Activated naive CD8-positive, alpha-beta T cell treated with anti-CD3 and anti-CD28 coated beads, Interleukin-2, amount 10 ng/mL, durations not matched to agents 7 days and 5 days (primary cell): ENCODE data around the gene MCHR1. TPM values are rescaled to one million over a fixed set of nuclear protein-coding genes. Genes with fewer than 3 reads are reported as not detected.
"Not testable (repeated sequence)": the region's sequence is repeated elsewhere in the genome, so short reads cannot be mapped to it uniquely, and the experiment has no call there.

Experiments
- ATAC-seq: fragments of 150-1000 bp; cut with Tn5 transposase; one replicate; pipeline ENCODE4 v1.10.0; 2021; ENCODE audit warnings: low read depth, moderate library complexity
- POLR2A ChIA-PET: fragments of 350-600 bp; sonication (Branson Sonifier 250); formaldehyde crosslinking; loops from one replicate; lab custom pipeline; 2021; ENCODE audit warnings: antibody characterized with exemption; lab: Charles Lee
- DNase-seq: peaks from one replicate; pipeline ENCODE4 v3.0.0; 2021
- H3K27ac Mint-ChIP-seq: one replicate; pipeline ENCODE4 v1.8.0; 2022; ENCODE audit warnings: mild to moderate bottlenecking, mixed read lengths
- H3K27me3 Mint-ChIP-seq: one replicate; pipeline ENCODE4 v1.8.0; 2022; ENCODE audit warnings: mild to moderate bottlenecking, moderate library complexity, mixed read lengths
- H3K36me3 Mint-ChIP-seq: one replicate; pipeline ENCODE4 v1.8.0; 2021; ENCODE audit warnings: mild to moderate bottlenecking, mixed read lengths
- H3K4me1 Mint-ChIP-seq: one replicate; pipeline ENCODE4 v1.8.0; 2021; ENCODE audit warnings: mixed read lengths
- H3K4me3 Mint-ChIP-seq: one replicate; pipeline ENCODE4 v1.8.0; 2022; ENCODE audit warnings: mild to moderate bottlenecking, moderate library complexity, mixed read lengths
- H3K9me3 Mint-ChIP-seq: one replicate; pipeline ENCODE4 v1.8.0; 2021; ENCODE audit warnings: mixed read lengths
- total RNA-seq, 2 experiments: library from RNA; stranded (reverse); gene quantifications; one replicate each; pipeline ENCODE4 v1.2.3, GENCODE V29; 2021

MCHR1 gene
- total RNA-seq, 2 experiments from 2014 or later, result not detected

GRCh38 chr22:40709752-40710413 lies 30.6 kb downstream of the MCHR1 start:
- DNase-seq, result no peak
- POLR2A ChIA-PET, result interaction anchor here (0.9 to 1.8 kb wide), 2 partner anchors 19 kb away, joined by 4 to 15 read pairs; no protein-coding TSS in a partner anchor
- Mint-ChIP-seq H3K36me3 (peaks cover 1% of the 10 kb centered on the region), H3K27ac (no peak overlapping the region), H3K27me3 (peaks cover 1% of the 10 kb centered on the region), H3K9me3 (no peaks in the 10 kb centered on the region), H3K4me1 (peaks cover 13% of the 10 kb centered on the region), H3K4me3 (no peak overlapping the region)
- ATAC-seq, result no peak

- POLR2A ChIA-PET, result interaction anchor here (0.7 to 1.5 kb wide), 5 partner anchors 14 to 761 kb away, joined by 4 to 7 read pairs (median 4); no protein-coding TSS in a partner anchor
- ATAC-seq (no peak), DNase-seq (no peak)
- no peak overlapping the region for H3K4me3 Mint-ChIP-seq
- H3K27me3 Mint-ChIP-seq, result peaks cover 2% of the 10 kb centered on the region
- H3K9me3 Mint-ChIP-seq, result no peaks in the 10 kb centered on the region
- H3K4me1 Mint-ChIP-seq, result peaks cover 13% of the 10 kb centered on the region
- no peaks in the 10 kb centered on the region for H3K36me3 Mint-ChIP-seq
- H3K27ac Mint-ChIP-seq, result no peak overlapping the region
These were observed 33.0 kb downstream of the MCHR1 start for GRCh38 chr22:40712311-40712710.

- Mint-ChIP-seq H3K27ac (no peak overlapping the region), H3K4me3 (peak overlapping the region; percentile 55), H3K27me3 (peaks cover 2% of the 10 kb centered on the region), H3K36me3 (no peaks in the 10 kb centered on the region), H3K4me1 (peaks cover 22% of the 10 kb centered on the region), H3K9me3 (peaks cover 1% of the 10 kb centered on the region)
- DNase-seq, result no peak
- POLR2A ChIA-PET, result interaction anchor here (0.6 to 2.0 kb wide), 5 partner anchors 12 to 212 kb away, joined by 3 to 6 read pairs (median 4); no protein-coding TSS in a partner anchor
- ATAC-seq, result no peak
These were observed 35.4 kb downstream of the MCHR1 start for GRCh38 chr22:40714499-40715337.

- H3K27me3 Mint-ChIP-seq, result peaks cover 2% of the 10 kb centered on the region
- H3K36me3 Mint-ChIP-seq, result no peaks in the 10 kb centered on the region
- H3K27ac Mint-ChIP-seq, result no peak overlapping the region
- DNase-seq, result no peak
- POLR2A ChIA-PET, result interaction anchor here (0.7 to 0.9 kb wide), 3 partner anchors 10 to 1900 kb away, joined by 3 to 4 read pairs (median 3); no protein-coding TSS in a partner anchor
- ATAC-seq, result no peak
- no peak overlapping the region for H3K4me3 Mint-ChIP-seq
- peaks cover 28% of the 10 kb centered on the region for H3K4me1 Mint-ChIP-seq
- H3K9me3 Mint-ChIP-seq, result peaks cover 1% of the 10 kb centered on the region
These were observed 36.8 kb downstream of the MCHR1 start for GRCh38 chr22:40716116-40716515.

GRCh38 chr22:40717657-40718056 lies 38.4 kb downstream of the MCHR1 start:
- H3K9me3 Mint-ChIP-seq, H3K27me3 Mint-ChIP-seq, ATAC-seq, H3K36me3 Mint-ChIP-seq, H3K4me3 Mint-ChIP-seq, H3K27ac Mint-ChIP-seq, DNase-seq: not testable (repeated sequence)
- POLR2A ChIA-PET, result interaction anchor here (0.7 to 2.0 kb wide), 4 partner anchors 11 to 29 kb away, joined by 3 to 7 read pairs (median 4); no protein-coding TSS in a partner anchor
- peaks cover 25% of the 10 kb centered on the region for H3K4me1 Mint-ChIP-seq

- peaks cover 2% of the 10 kb centered on the region for H3K27me3 Mint-ChIP-seq
- H3K4me1 Mint-ChIP-seq, result peaks cover 27% of the 10 kb centered on the region
- peaks cover 1% of the 10 kb centered on the region for H3K9me3 Mint-ChIP-seq
- ATAC-seq (peak; percentile 37), DNase-seq (no peak)
- peak overlapping the region; percentile 72 for H3K27ac Mint-ChIP-seq
- POLR2A ChIA-PET, result interaction anchor here (1.0 to 2.0 kb wide), 2 partner anchors 10 to 28 kb away, joined by 3 to 7 read pairs; no protein-coding TSS in a partner anchor
- H3K4me3 Mint-ChIP-seq, result no peak overlapping the region
- H3K36me3 Mint-ChIP-seq, result no peaks in the 10 kb centered on the region
These were observed 39.2 kb downstream of the MCHR1 start for GRCh38 chr22:40718250-40719204.

- Mint-ChIP-seq H3K36me3 (no peaks in the 10 kb centered on the region), H3K4me1 (peaks cover 25% of the 10 kb centered on the region), H3K9me3 (peaks cover 1% of the 10 kb centered on the region), H3K27me3 (peaks cover 2% of the 10 kb centered on the region), H3K27ac (no peak overlapping the region), H3K4me3 (no peak overlapping the region)
- POLR2A ChIA-PET, result interaction anchor here (0.7 kb wide), 1 partner anchor 283 kb away, joined by 5 read pairs; no protein-coding TSS in a partner anchor
- ATAC-seq (no peak), DNase-seq (no peak)
These were observed 40.3 kb downstream of the MCHR1 start for GRCh38 chr22:40719599-40719998.

- H3K4me3 Mint-ChIP-seq, ATAC-seq, DNase-seq, H3K27ac Mint-ChIP-seq, H3K27me3 Mint-ChIP-seq, H3K9me3 Mint-ChIP-seq, H3K36me3 Mint-ChIP-seq: not testable (repeated sequence)
- POLR2A ChIA-PET, result interaction anchor here (0.7 kb wide), 1 partner anchor 284 kb away, joined by 5 read pairs; no protein-coding TSS in a partner anchor
- peaks cover 21% of the 10 kb centered on the region for H3K4me1 Mint-ChIP-seq
These were observed 40.9 kb downstream of the MCHR1 start for GRCh38 chr22:40720156-40720537.

GRCh38 chr22:40720538-40721256 lies 41.4 kb downstream of the MCHR1 start:
- Mint-ChIP-seq H3K9me3 (peaks cover 1% of the 10 kb centered on the region), H3K4me3 (no peak overlapping the region), H3K27me3 (no peaks in the 10 kb centered on the region), H3K36me3 (no peaks in the 10 kb centered on the region), H3K4me1 (peaks cover 21% of the 10 kb centered on the region), H3K27ac (no peak overlapping the region)
- ATAC-seq (no peak), DNase-seq (no peak)
- POLR2A ChIA-PET, result interaction anchor here (0.7 kb wide), 1 partner anchor 9 kb away, joined by 3 read pairs; no protein-coding TSS in a partner anchor

GRCh38 chr22:40721266-40721665 lies 42.0 kb downstream of the MCHR1 start:
- Mint-ChIP-seq H3K9me3 (peaks cover 1% of the 10 kb centered on the region), H3K4me3 (no peak overlapping the region), H3K36me3 (no peaks in the 10 kb centered on the region), H3K27ac (no peak overlapping the region), H3K27me3 (no peaks in the 10 kb centered on the region), H3K4me1 (peaks cover 21% of the 10 kb centered on the region)
- POLR2A ChIA-PET, result interaction anchor here (0.7 kb wide), 1 partner anchor 10 kb away, joined by 3 read pairs; no protein-coding TSS in a partner anchor
- ATAC-seq (no peak), DNase-seq (no peak)

GRCh38 chr22:40723396-40723933 lies 44.2 kb downstream of the MCHR1 start:
- POLR2A ChIA-PET, result no interaction called here
- Mint-ChIP-seq H3K9me3 (no peaks in the 10 kb centered on the region), H3K27me3 (no peaks in the 10 kb centered on the region)

More at GRCh38 chr22:40723396-40723933, 44.2 kb downstream of the MCHR1 start:
- Mint-ChIP-seq H3K4me1 (peaks cover 32% of the 10 kb centered on the region), H3K4me3 (no peak overlapping the region), H3K36me3 (peaks cover 1% of the 10 kb centered on the region), H3K27ac (no peak overlapping the region)
- no peak for ATAC-seq
- DNase-seq, result no peak
